DND-41 (cell line): ENCODE results near the gene FIGNL2.

Experiments
- ATAC-seq: fragments of 200-7000 bp; cut with Tn5 transposase; 3 replicates; pipeline ENCODE4 v1.9.1; 2021; ENCODE audit warnings: low read depth; ENCODE audit not compliant: insufficient read depth
- DNase-seq: peaks from one replicate; pipeline ENCODE4 v3.0.0-alpha.2; 2020
- H2AFZ ChIP-seq: 2 replicates; pipeline ENCODE4 v1.6.0; 2012; ENCODE audit warnings: low read depth, low read length
- H3K27ac ChIP-seq: 2 replicates; pipeline ENCODE4 v1.5.1; 2012; ENCODE audit warnings: low read length, inconsistent platforms
- H3K27me3 ChIP-seq: fragments of 200-600 bp; sonication (generic); 2 replicates; pipeline ENCODE4 v1.6.0; 2012; ENCODE audit warnings: low read length, mild to moderate bottlenecking, inconsistent platforms; ENCODE audit not compliant: insufficient read depth, poor library complexity
- H3K36me3 ChIP-seq: 2 replicates; pipeline ENCODE4 v1.5.1; 2012; ENCODE audit warnings: low read length, inconsistent platforms; ENCODE audit not compliant: insufficient read depth
- H3K4me1 ChIP-seq: 2 replicates; pipeline ENCODE4 v1.5.1; 2012; ENCODE audit warnings: mild to moderate bottlenecking, low read length; ENCODE audit not compliant: insufficient read depth
- H3K4me2 ChIP-seq: 2 replicates; pipeline ENCODE4 v1.6.0; 2012; ENCODE audit warnings: mild to moderate bottlenecking, moderate library complexity, low read length, inconsistent platforms; ENCODE audit not compliant: insufficient read depth
- H3K4me3 ChIP-seq, 2 experiments: fragments of 200-600 bp in 1 of 2; shearing (Covaris generic) in 1 of 2; 2 replicates each; pipeline ENCODE4 v1.5.1; 2012 to 2016; ENCODE audit warnings: inconsistent platforms in 2 of 2, low read length in 2 of 2, mild to moderate bottlenecking in 2 of 2, low read depth in 1 of 2, moderate library complexity in 1 of 2
- H3K79me2 ChIP-seq: 2 replicates; pipeline ENCODE4 v1.6.0; 2012; ENCODE audit warnings: low read length, inconsistent platforms; ENCODE audit not compliant: insufficient read depth
- H3K9ac ChIP-seq: 2 replicates; pipeline ENCODE4 v1.6.0; 2012; ENCODE audit warnings: low read depth, mild to moderate bottlenecking, inconsistent platforms, low read length, moderate library complexity
- H3K9me3 ChIP-seq: 2 replicates; pipeline ENCODE4 v1.5.1; 2012; ENCODE audit warnings: low read length, moderate library complexity, mild to moderate bottlenecking, inconsistent platforms; ENCODE audit not compliant: insufficient read depth, severe bottlenecking
- H4K20me1 ChIP-seq: 2 replicates; pipeline ENCODE4 v1.6.0; 2012; ENCODE audit warnings: low read length; ENCODE audit not compliant: insufficient read depth
- CTCF ChIP-seq: IDR thresholded peaks from 2 replicates; pipeline ENCODE4 v1.5.1; 2012; ENCODE audit warnings: borderline replicate concordance, low read length, moderate library complexity, mild to moderate bottlenecking; ENCODE audit not compliant: poor library complexity, severe bottlenecking; ENCODE audit errors: extremely low read depth
- EZH2 ChIP-seq: IDR thresholded peaks from 3 replicates; pipeline ENCODE4 v1.6.1; 2012; ENCODE audit warnings: borderline replicate concordance, low read depth, mild to moderate bottlenecking, moderate library complexity, low read length, inconsistent platforms; ENCODE audit not compliant: severe bottlenecking

The FIGNL2 gene

DNA sequence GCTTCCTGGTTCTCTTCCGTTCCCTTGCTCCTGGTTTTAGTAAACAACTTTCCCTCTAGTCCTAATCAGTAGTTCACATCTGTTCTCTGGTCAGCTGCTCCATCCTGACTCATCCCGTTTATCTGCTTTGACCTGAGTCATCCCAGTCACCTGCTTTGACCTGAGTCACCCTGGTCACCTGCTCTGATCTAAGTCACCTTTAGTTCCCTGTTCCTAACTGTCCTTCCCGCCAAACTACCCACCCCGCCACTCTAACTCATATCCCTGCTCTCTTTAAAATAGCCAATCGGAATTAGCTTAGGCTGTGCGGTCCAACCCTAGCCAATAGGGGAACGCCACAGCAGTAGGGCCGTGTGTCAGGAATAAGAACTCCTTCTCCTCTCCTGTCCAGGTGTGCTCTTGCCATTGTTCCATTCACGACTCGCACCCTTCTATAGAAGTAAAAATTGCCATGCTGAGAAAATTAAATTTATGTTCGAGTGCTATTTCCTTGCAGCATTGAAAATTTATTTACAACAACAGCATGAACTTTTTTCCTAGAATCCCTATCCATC lies 36.2 kb upstream of the FIGNL2 start:
- Histone ChIP-seq H3K9ac (no peak overlapping the region), H3K79me2 (no peaks in the 10 kb centered on the region), H3K36me3 (no peaks in the 10 kb centered on the region), H4K20me1 (no peaks in the 10 kb centered on the region), H3K4me2 (no peak overlapping the region), H3K9me3 (peaks cover 1% of the 10 kb centered on the region), H3K4me1 (peaks cover 11% of the 10 kb centered on the region), H3K4me3 (no peak overlapping the region), H3K27me3 (no peaks in the 10 kb centered on the region), H2AFZ (peak overlapping the region; percentile 70; the same call in 1 of the 2 replicates), H3K27ac (no peak overlapping the region)
- no peak for TF ChIP-seq CTCF
- TF ChIP-seq EZH2 = no peak
- ATAC-seq = no peak
- no peak for DNase-seq

GRCh38 chr12:51883998-51884675 lies 35.6 kb upstream of the FIGNL2 start:
- TF ChIP-seq CTCF (no peak), EZH2 (no peak)
- H3K4me2 ChIP-seq = no peak overlapping the region
- H3K36me3 ChIP-seq = no peaks in the 10 kb centered on the region
- no peaks in the 10 kb centered on the region for H3K27me3 ChIP-seq
- no peaks in the 10 kb centered on the region for H4K20me1 ChIP-seq
- H3K9me3 ChIP-seq = peaks cover 1% of the 10 kb centered on the region
- no peak for ATAC-seq
- no peak overlapping the region for H3K27ac ChIP-seq
- no peak for DNase-seq
- H2AFZ ChIP-seq = no peak overlapping the region
- no peaks in the 10 kb centered on the region for H3K79me2 ChIP-seq
- H3K4me1 ChIP-seq = peaks cover 11% of the 10 kb centered on the region
- H3K9ac ChIP-seq = no peak overlapping the region
- H3K4me3 ChIP-seq = no peak overlapping the region

DNA sequence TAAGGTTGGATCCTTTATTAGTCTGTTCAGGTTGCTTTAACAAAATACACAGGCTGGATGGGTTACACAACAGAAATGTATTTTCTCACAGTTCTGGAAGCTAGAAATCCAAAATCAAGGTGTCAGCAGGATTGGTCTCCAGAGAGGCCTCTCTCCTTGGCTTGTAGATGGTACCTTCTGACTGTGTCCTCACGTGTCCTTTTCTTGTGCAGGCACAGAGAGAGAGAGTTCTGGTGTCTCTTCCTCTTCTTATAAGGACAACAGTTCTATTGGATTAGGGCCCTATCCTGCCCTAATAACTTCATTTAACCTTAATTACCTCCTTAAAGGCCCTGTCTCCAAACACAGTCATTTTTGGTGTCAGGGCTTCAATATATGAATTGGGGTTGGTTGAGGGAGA lies 34.8 kb upstream of the FIGNL2 start:
- no peak for TF ChIP-seq CTCF
- TF ChIP-seq EZH2 = no peak
- Histone ChIP-seq H3K36me3 (no peaks in the 10 kb centered on the region), H3K4me3 (no peak overlapping the region), H3K4me2 (no peak overlapping the region), H3K4me1 (peaks cover 11% of the 10 kb centered on the region), H2AFZ (0 out of 2 replicates have a peak overlapping the region, but pooled peaks have one; percentile 3), H3K79me2 (no peaks in the 10 kb centered on the region), H3K27me3 (no peaks in the 10 kb centered on the region), H3K9ac (no peak overlapping the region), H3K9me3 (peaks cover 1% of the 10 kb centered on the region), H4K20me1 (no peaks in the 10 kb centered on the region), H3K27ac (no peak overlapping the region)
- DNase-seq (no peak), ATAC-seq (no peak)
